Right atrium auricular region (tissue), 2 donors: ENCODE data around the gene RAB3IP. TPM values are rescaled to one million over a fixed set of nuclear protein-coding genes. Genes with fewer than 3 reads are reported as not detected.
"Not testable (repeated sequence)": the region's sequence is repeated elsewhere in the genome, so short reads cannot be mapped to it uniquely, and the experiment has no call there.

Experiments used
- DNase-seq: peaks from one replicate; pipeline ENCODE4 v3.0.0-alpha.2; 2019; ENCODE audit warnings: low spot score
- H3K27ac ChIP-seq, 2 donors: fragments of 200-600 bp; sonication (generic); 1 replicate in 1 of 2; 2 replicates in 1 of 2; pipeline ENCODE4 v1.5.1; 2016 to 2019
- H3K27me3 ChIP-seq, 2 donors: fragments of 200-600 bp; sonication (generic); one replicate each; pipeline versions ENCODE4 v1.5.1 to v1.6.0; 2017 to 2019
- H3K36me3 ChIP-seq: fragments of 200-600 bp; sonication (generic); one replicate; pipeline ENCODE4 v1.5.1; 2016
- H3K4me1 ChIP-seq, 2 donors: fragments of 200-600 bp; sonication (generic); one replicate each; pipeline versions ENCODE4 v1.5.1 to v1.6.0; 2017 to 2019
- H3K4me3 ChIP-seq, 2 donors: fragments of 200-600 bp; sonication (generic); 1 replicate in 1 of 2; 2 replicates in 1 of 2; pipeline ENCODE4 v1.5.1; 2017 to 2019; ENCODE audit warnings: mild to moderate bottlenecking in 1 of 2, moderate library complexity in 1 of 2
- H3K9me3 ChIP-seq, 2 donors: fragments of 200-600 bp; sonication (generic); one replicate each; pipeline ENCODE4 v1.5.1; 2019
- total RNA-seq, 2 donors: library from RNA; depleted of rRNA; stranded (reverse); fragments of >200 nt; gene quantifications; one replicate each; pipeline ENCODE4 v1.1.0, GENCODE V29; 2016
- TF ChIP-seq, protein P1 (sequence below), 2 donors: fragments of 200-600 bp; sonication (generic); IDR thresholded peaks; one replicate each; pipeline ENCODE4 v1.5.1; 2019; ENCODE audit warnings: antibody characterized with exemption in 2 of 2

Gene RAB3IP
- total RNA-seq, 2 donors from 2014 or later: 27.2 to 37.1 TPM

GRCh38 chr12:69789351-69789750 lies 50.7 kb downstream of the RAB3IP start:
- Histone ChIP-seq H3K27me3 (no peaks in the 10 kb centered on the region), H3K36me3 (no peaks in the 10 kb centered on the region), H3K27ac (no peak overlapping the region), H3K4me1 (no peaks in the 10 kb centered on the region), H3K4me3 (no peak overlapping the region), H3K9me3 (peaks cover 0 to 20% of the 10 kb centered on the region in 2 donors)
- DNase-seq: no peak
- TF ChIP-seq, protein P1, sequence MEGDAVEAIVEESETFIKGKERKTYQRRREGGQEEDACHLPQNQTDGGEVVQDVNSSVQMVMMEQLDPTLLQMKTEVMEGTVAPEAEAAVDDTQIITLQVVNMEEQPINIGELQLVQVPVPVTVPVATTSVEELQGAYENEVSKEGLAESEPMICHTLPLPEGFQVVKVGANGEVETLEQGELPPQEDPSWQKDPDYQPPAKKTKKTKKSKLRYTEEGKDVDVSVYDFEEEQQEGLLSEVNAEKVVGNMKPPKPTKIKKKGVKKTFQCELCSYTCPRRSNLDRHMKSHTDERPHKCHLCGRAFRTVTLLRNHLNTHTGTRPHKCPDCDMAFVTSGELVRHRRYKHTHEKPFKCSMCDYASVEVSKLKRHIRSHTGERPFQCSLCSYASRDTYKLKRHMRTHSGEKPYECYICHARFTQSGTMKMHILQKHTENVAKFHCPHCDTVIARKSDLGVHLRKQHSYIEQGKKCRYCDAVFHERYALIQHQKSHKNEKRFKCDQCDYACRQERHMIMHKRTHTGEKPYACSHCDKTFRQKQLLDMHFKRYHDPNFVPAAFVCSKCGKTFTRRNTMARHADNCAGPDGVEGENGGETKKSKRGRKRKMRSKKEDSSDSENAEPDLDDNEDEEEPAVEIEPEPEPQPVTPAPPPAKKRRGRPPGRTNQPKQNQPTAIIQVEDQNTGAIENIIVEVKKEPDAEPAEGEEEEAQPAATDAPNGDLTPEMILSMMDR (IDR thresholded peaks at IDR 0.05): no peak

DNA sequence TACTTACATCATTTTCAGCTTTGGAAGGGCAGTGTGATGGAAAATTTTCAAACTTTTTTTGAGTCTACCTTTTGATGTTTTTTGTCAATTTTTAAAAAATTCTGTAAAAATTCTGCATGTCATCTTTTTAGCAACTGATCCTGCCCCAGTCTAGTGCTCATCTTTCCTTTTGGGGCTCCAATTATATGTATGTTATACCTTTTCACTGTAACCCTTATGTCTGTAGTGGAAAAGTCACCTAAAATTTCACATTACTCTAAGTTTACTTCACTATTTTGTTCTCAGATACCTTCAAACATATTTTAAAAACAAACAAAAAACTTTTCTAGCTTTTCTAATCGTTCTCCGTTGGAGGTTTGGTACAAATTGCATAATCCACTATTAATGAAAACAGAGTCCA lies 53.9 kb downstream of the RAB3IP start:
- Histone ChIP-seq H3K36me3 (peaks cover 7% of the 10 kb centered on the region), H3K27ac (no peak overlapping the region), H3K9me3 (peaks cover 0 to 20% of the 10 kb centered on the region in 2 donors), H3K27me3 (no peaks in the 10 kb centered on the region), H3K4me1 (no peaks in the 10 kb centered on the region), H3K4me3 (no peak overlapping the region)
- no peak for DNase-seq
- TF ChIP-seq, protein P1 (IDR thresholded peaks at IDR 0.05): no peak

GRCh38 chr12:69807101-69807897 lies 68.6 kb downstream of the RAB3IP start:
- H3K27ac ChIP-seq, H3K36me3 ChIP-seq, DNase-seq, H3K4me1 ChIP-seq, H3K4me3 ChIP-seq, H3K27me3 ChIP-seq, H3K9me3 ChIP-seq: not testable (repeated sequence)

DNA sequence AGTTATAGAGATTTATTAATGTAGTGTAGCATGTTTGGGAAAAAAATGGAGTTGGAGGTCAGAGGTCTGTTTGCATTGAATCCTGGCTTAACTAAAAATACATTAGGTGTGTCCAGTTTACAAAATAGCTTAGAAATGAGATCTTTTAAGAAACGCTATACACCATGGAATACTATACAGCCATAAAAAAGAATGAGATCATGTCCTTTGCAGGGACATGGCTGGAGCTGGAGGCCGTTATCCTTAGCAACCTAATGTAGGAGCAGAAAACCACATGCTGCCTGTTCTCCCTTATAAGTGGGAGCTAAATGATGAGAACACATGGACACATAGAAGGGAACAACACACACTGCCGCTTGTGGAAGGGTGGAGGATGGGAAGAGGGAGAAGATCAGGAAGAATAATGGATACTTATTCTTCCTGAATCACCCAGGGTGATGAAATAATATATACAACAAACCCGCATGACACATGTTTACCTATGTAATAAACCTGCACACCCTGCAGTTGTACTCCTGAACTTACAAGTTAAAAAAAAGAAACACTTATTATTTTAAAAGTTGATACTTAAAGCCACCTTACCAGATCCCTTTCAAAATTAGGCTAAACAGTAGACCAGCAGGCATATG lies 72.3 kb downstream of the RAB3IP start:
- Histone ChIP-seq H3K27me3 (no peaks in the 10 kb centered on the region), H3K4me3 (no peak overlapping the region), H3K36me3 (no peaks in the 10 kb centered on the region), H3K4me1 (no peaks in the 10 kb centered on the region), H3K27ac (no peak overlapping the region), H3K9me3 (no peaks in the 10 kb centered on the region)
- TF ChIP-seq, protein P1 (IDR thresholded peaks at IDR 0.05): no peak
- DNase-seq: no peak

DNA sequence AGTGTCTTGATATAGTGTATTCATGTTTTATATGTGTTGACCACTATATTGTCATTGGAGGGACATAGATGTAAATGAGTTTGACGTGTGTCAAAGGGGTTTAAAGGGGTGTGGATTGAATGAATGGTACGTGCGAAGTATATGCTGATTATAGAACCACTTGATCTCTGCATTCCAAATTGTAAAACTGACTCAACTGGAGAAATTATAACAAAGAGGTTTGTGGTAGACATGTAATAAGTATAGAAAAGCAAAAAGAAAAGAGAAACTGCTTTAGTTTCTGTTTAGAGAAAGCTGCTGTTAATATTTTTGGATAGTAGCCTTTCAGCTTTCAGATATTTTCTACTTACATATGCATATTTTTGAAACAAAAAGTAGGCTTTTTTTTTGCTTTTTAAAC lies 77.4 kb downstream of the RAB3IP start:
- H3K27me3 ChIP-seq: no peaks in the 10 kb centered on the region
- no peaks in the 10 kb centered on the region for H3K36me3 ChIP-seq
- no peak overlapping the region for H3K27ac ChIP-seq
- H3K4me1 ChIP-seq: peaks cover 0 to under 1% of the 10 kb centered on the region in 2 donors
- no peak for DNase-seq
- no peak overlapping the region for H3K4me3 ChIP-seq
- TF ChIP-seq, protein P1 (IDR thresholded peaks at IDR 0.05): no peak
- no peaks in the 10 kb centered on the region for H3K9me3 ChIP-seq

DNA sequence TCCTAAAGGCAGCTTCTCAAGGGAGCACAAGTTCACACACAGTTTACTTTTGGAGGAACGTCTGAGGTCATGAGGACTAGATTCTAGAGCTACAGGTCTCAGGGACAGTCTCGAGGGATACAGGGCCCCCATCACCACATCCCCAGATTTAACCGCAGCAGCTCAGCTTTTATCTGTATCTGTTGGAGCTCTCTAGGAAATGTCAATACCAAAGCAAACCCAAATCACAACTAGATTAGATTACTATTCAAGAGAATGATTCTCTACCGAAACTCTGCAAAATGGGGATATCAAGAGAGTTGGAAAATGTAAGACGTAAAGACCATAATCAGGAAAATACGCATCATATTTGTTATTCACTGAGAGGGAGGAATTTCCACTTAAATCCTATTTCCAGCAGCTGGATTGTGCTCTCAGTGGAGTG lies 82.4 kb downstream of the RAB3IP start:
- H3K27ac ChIP-seq: no peak overlapping the region
- no peak for DNase-seq
- H3K4me1 ChIP-seq: peaks cover 0 to 8% of the 10 kb centered on the region in 2 donors
- H3K4me3 ChIP-seq: no peak overlapping the region
- H3K9me3 ChIP-seq: no peaks in the 10 kb centered on the region
- no peaks in the 10 kb centered on the region for H3K36me3 ChIP-seq
- TF ChIP-seq, protein P1 (IDR thresholded peaks at IDR 0.05): no peak
- H3K27me3 ChIP-seq: no peaks in the 10 kb centered on the region
